SK-N-SH (cell line): ENCODE data around the gene CMC1. TPM values are rescaled to one million over a fixed set of nuclear protein-coding genes. Genes with fewer than 3 reads are reported as not detected.
"Not testable (repeated sequence)": the region's sequence is repeated elsewhere in the genome, so short reads cannot be mapped to it uniquely, and the experiment has no call there.

Source experiments
- CTCF ChIA-PET: fragments of 300-600, 350-600 bp; formaldehyde crosslinking; extraction: SDS; loops from one replicate; lab custom pipeline; 2021; lab: Yijun Ruan, JAX
- POLR2A ChIA-PET: fragments of 350-600 bp; sonication (Branson Sonifier 250); formaldehyde crosslinking; extraction: SDS; loops from one replicate; lab custom pipeline; 2020; ENCODE audit warnings: antibody characterized with exemption, inconsistent platforms; lab: Yijun Ruan, JAX
- DNase-seq: peaks from one replicate; pipeline ENCODE4 v3.0.0; 2012
- H2AFZ ChIP-seq: fragments of 200-600 bp; sonication (generic); 2 replicates; pipeline ENCODE4 v1.8.1; 2016; ENCODE audit warnings: antibody characterized with exemption, mild to moderate bottlenecking, low read depth
- H3F3A ChIP-seq: fragments of 200-600 bp; sonication (generic); replicated peaks from 2 replicates; pipeline ENCODE3; 2016; ENCODE audit warnings: antibody characterized with exemption, mild to moderate bottlenecking; ENCODE audit not compliant: insufficient read depth
- H3K27ac ChIP-seq, 2 experiments: fragments of 200-500 bp in 1 of 2; fragments of 200-600 bp in 1 of 2; sonication (Bioruptor generic) in 1 of 2; sonication (generic), shearing (Covaris generic) in 1 of 2; 2 replicates each; pipeline versions ENCODE4 v1.5.1 to v1.6.1; 2014 to 2016; ENCODE audit warnings: low read depth in 2 of 2, inconsistent platforms in 1 of 2, low read length in 1 of 2, mild to moderate bottlenecking in 1 of 2, mixed read lengths in 1 of 2
- H3K27me3 ChIP-seq: fragments of 200-600 bp; sonication (generic), shearing (Covaris generic); 2 replicates; pipeline ENCODE4 v1.6.1; 2016; ENCODE audit warnings: mixed run types; ENCODE audit not compliant: insufficient read depth
- H3K36me3 ChIP-seq, 2 experiments: fragments of 200-500 bp in 1 of 2; fragments of 200-600 bp in 1 of 2; sonication (Bioruptor generic) in 1 of 2; sonication (generic) in 1 of 2; replicated peaks in 1 of 2; 2 replicates each; pipeline versions ENCODE3 to v1.5.1; 2014 to 2016; ENCODE audit warnings: low read length in 1 of 2, mild to moderate bottlenecking in 1 of 2; ENCODE audit not compliant: insufficient read depth in 2 of 2, control insufficient read depth in 1 of 2
- H3K4me1 ChIP-seq, 2 experiments: fragments of 200-500 bp in 1 of 2; fragments of 200-600 bp in 1 of 2; sonication (Bioruptor generic) in 1 of 2; sonication (generic), shearing (Covaris generic) in 1 of 2; 2 replicates each; pipeline versions ENCODE4 v1.5.1 to v1.6.1; 2014 to 2016; ENCODE audit warnings: low read depth in 1 of 2, low read length in 1 of 2, mixed run types in 1 of 2; ENCODE audit not compliant: insufficient read depth in 2 of 2, control insufficient read depth in 1 of 2
- H3K4me2 ChIP-seq: fragments of 200-600 bp; sonication (generic), shearing (Covaris generic); 2 replicates; pipeline ENCODE4 v1.6.1; 2017; ENCODE audit warnings: mixed run types
- H3K4me3 ChIP-seq, 2 experiments: fragments of 200-500 bp in 1 of 2; fragments of 200-600 bp in 1 of 2; sonication (Bioruptor generic) in 1 of 2; sonication (generic), shearing (Covaris generic) in 1 of 2; 2 replicates each; pipeline versions ENCODE4 v1.5.1 to v1.8.1; 2014 to 2016; ENCODE audit warnings: low read depth in 2 of 2, inconsistent platforms in 1 of 2, low read length in 1 of 2, mild to moderate bottlenecking in 1 of 2, mixed read lengths in 1 of 2, moderate library complexity in 1 of 2
- H3K79me2 ChIP-seq: fragments of 200-600 bp; sonication (generic); 2 replicates; pipeline ENCODE4 v1.8.1; 2017; ENCODE audit warnings: mild to moderate bottlenecking; ENCODE audit not compliant: insufficient read depth
- H3K9ac ChIP-seq: fragments of 200-600 bp; sonication (generic); 2 replicates; pipeline ENCODE4 v1.6.1; 2017; ENCODE audit warnings: mixed run types
- H3K9me2 ChIP-seq: fragments of 200-600 bp; sonication (generic); 2 replicates; pipeline ENCODE4 v1.6.1; 2017; ENCODE audit warnings: mixed run types
- H3K9me3 ChIP-seq: fragments of 200-600 bp; sonication (generic); 2 replicates; pipeline ENCODE4 v1.6.1; 2017; ENCODE audit warnings: mixed run types, mild to moderate bottlenecking, moderate library complexity
- H4K20me1 ChIP-seq: fragments of 200-600 bp; sonication (generic); 2 replicates; pipeline ENCODE4 v1.6.1; 2017; ENCODE audit warnings: mild to moderate bottlenecking, mixed run types; ENCODE audit not compliant: insufficient read depth
- CTCF ChIP-seq: fragments of 200-600 bp; sonication (generic); IDR thresholded peaks from 2 replicates; pipeline ENCODE4 v1.6.1; 2017; ENCODE audit warnings: antibody characterized with exemption, mild to moderate bottlenecking, moderate library complexity
- FOSL2 ChIP-seq: IDR thresholded peaks from 2 replicates; pipeline ENCODE4 v1.4.0; 2012; ENCODE audit warnings: low read depth, mild to moderate bottlenecking, moderate library complexity, borderline replicate concordance
- FOXJ3 ChIP-seq: sonication (generic); formaldehyde crosslinking; IDR thresholded peaks from 2 replicates; pipeline ENCODE4 v1.5.1; 2020; ENCODE audit warnings: mild to moderate bottlenecking, missing genetic modification reagents
- POLR2AphosphoS5 ChIP-seq: IDR thresholded peaks from 2 replicates; pipeline ENCODE4 v1.6.1; 2012; ENCODE audit warnings: low read depth, low read length
- REST ChIP-seq: IDR thresholded peaks from 2 replicates; pipeline ENCODE4 v1.6.1; 2012; ENCODE audit warnings: mild to moderate bottlenecking, low read depth, low read length, moderate library complexity
- SIN3A ChIP-seq: IDR thresholded peaks from 2 replicates; pipeline ENCODE4 v1.6.1; 2012; ENCODE audit warnings: low read depth, mild to moderate bottlenecking, low read length, moderate library complexity, borderline replicate concordance
- YY1 ChIP-seq: IDR thresholded peaks from 2 replicates; pipeline ENCODE4 v1.4.0; 2012; ENCODE audit warnings: low read depth, mild to moderate bottlenecking
- WGBS: methylation state at CpG from one replicate; pipeline ENCODE4 v1.1.6; 2017; ENCODE audit warnings: low lambda C conversion rate; 5-methylcytosine and 5-hydroxymethylcytosine counted together
- polyA plus RNA-seq, 3 experiments: library from polyadenylated mRNA; depleted of rRNA; stranded (reverse); fragments of >200 nt; gene quantifications; 2 replicates each; pipeline ENCODE4 v1.2.3, GENCODE V29; 2012

The CMC1 gene
- polyA plus RNA-seq, 1 of the 3 experiments (the other 2 are of a cell fraction): 24.1 TPM

GRCh38 chr3:28198974-28199373 is 42.4 kb upstream of the CMC1 start:
- Histone ChIP-seq H4K20me1 (no peaks in the 10 kb centered on the region), H3K4me2 (no peak overlapping the region), H2AFZ (no peak overlapping the region), H3K79me2 (no peaks in the 10 kb centered on the region), H3K9me2 (no peaks in the 10 kb centered on the region), H3F3A (no peaks in the 10 kb centered on the region), H3K27me3 (no peaks in the 10 kb centered on the region), H3K4me3 (no peak overlapping the region), H3K27ac (no peak overlapping the region), H3K4me1 (no peaks in the 10 kb centered on the region), H3K9ac (no peak overlapping the region), H3K36me3 (no peaks in the 10 kb centered on the region), H3K9me3 (no peaks in the 10 kb centered on the region)
- ChIA-PET CTCF (no interaction called here), POLR2A (no interaction called here)
- TF ChIP-seq YY1 (no peak), SIN3A (no peak), FOXJ3 (CRISPR knock-in tag) (no peak), FOSL2 (no peak), CTCF (no peak), POLR2AphosphoS5 (no peak), REST (no peak)
- no peak for DNase-seq
- 22% methylated on average over 3 of the region's 3 CpGs for WGBS

- not testable (repeated sequence) for H3K4me3 ChIP-seq
Observed at GRCh38 chr3:28199643-28200042, 41.8 kb upstream of the CMC1 start.

GRCh38 chr3:28200366-28200848 is 41.0 kb upstream of the CMC1 start:
- H3K4me2 ChIP-seq, H2AFZ ChIP-seq, H3K36me3 ChIP-seq, H3F3A ChIP-seq, H3K27ac ChIP-seq, CTCF ChIA-PET, H3K79me2 ChIP-seq, POLR2A ChIA-PET, H3K4me3 ChIP-seq, H3K9me2 ChIP-seq, H3K9me3 ChIP-seq, H3K27me3 ChIP-seq, H3K9ac ChIP-seq, H3K4me1 ChIP-seq, DNase-seq, H4K20me1 ChIP-seq: not testable (repeated sequence)
- WGBS: 61% methylated on average over 6 of the region's 47 CpGs

More at GRCh38 chr3:28199643-28200042, 41.8 kb upstream of the CMC1 start:
- H3K9me3 ChIP-seq, H3F3A ChIP-seq, H3K9ac ChIP-seq, H2AFZ ChIP-seq, POLR2A ChIA-PET, H3K4me1 ChIP-seq, H3K27me3 ChIP-seq, H3K36me3 ChIP-seq, CTCF ChIA-PET, H3K27ac ChIP-seq, H3K79me2 ChIP-seq, DNase-seq, H3K4me2 ChIP-seq, H3K9me2 ChIP-seq, H4K20me1 ChIP-seq: not testable (repeated sequence)
- whole genome bisulfite sequencing: 66% methylated on average over 13 of the region's 15 CpGs
